ENCODE data around the gene CALR.
A peak's percentile ranks its signal among the peaks of the same experiment; 100 is the strongest.
"Not testable (repeated sequence)": the region's sequence is repeated elsewhere in the genome, so short reads cannot be mapped to it uniquely, and the experiment has no call there.

CALR gene

GRCh38 chr19:12952488-12953137 is 14.2 kb downstream of the CALR start:
- DNase-seq = peak; percentile 74

DNA sequence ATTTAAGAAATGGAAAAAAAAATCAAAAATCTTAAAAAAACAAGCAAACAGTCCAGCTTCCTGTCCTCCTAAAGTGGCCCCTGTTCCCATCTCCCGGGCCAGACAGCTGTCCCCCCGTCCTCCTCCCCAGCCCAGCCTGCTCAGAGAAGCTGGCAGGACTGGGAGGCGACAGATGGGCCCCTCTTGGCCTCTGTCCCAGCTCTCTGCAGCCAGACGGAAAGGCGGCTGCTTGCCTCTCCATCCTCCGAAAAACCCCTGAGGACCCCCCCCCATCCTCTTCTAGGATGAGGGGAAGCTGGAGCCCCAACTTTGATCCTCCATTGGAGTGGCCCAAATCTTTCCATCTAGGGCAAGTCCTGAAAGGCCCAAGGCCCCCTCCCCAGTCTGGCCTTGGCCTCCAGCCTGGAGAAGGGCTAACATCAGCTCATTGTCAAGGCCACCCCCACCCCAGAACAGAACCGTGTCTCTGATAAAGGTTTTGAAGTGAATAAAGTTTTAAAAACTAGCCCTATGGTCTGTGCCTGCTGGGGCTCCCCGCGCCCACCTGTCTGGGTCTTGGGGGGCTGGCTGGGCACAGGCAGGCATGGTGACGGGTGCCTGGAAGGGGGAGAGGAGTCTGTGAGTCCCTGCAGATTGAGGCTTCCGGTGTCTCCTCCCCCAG is 14.9 kb downstream of the CALR start:
- DNase-seq = no peak

DNA sequence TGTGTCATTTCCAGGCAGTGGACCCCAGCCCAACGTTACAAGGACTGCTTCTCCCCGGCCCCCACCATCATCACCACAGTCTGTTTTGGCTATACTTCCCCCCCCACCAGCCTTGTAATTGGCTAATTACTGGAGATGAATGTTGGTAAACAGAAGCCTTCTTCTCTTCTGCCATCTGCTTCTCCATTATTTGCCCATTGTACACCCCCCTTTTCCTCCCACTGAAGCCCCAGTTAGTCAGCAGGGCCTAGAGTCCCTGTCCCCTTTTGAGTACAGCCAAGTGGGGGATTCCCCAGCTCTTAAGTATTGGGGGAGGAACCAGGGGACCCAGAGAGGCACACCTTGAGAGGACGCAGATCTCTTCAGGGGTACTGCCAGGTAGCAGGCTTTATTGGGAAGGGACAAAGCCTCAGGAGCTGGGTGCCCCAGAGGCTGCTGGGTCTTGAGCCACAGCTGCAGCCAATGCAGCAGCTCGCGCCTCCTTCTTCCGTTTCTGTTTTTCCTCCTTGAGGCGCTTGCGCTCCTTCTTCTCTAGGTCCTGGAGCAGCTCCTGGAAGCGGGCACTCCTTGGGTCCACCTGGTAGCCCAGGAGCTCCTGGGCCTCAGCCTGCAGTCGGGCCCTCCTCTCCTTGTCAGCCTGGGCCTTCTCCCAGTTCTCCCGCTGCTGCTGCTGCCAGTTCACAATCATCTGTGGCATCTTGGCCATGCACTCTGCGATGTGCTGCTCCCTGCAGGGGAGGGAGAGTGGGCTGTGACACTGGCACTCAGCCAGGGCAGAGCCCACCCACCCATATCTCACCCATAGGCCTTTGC is 15.6 kb downstream of the CALR start:
- DNase-seq = no peak

GRCh38 chr19:12954612-12954962 is 16.2 kb downstream of the CALR start:
- DNase-seq = no peak

- not testable (repeated sequence) for DNase-seq
These were observed 17.2 kb downstream of the CALR start for GRCh38 chr19:12955575-12955974.

DNA sequence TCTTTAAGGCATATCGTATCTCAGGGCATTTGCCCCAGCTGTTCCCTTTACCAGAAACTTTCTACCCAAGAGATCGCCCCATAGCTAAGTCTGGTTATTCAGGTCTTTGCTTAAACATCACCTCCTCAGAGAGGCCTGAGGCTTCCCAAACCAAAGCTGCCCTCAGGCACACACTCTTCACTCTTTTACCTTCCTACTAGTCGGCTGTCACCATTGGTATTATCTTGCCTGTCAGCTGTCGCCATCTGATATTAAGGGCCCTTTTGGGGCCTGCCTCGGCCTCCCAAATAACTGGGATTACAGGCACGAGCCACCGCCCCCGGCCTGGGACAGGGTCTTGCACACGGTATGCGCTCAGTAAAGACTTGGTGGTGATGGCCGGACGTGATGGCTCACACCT is 17.6 kb downstream of the CALR start:
- no peak for DNase-seq

DNA sequence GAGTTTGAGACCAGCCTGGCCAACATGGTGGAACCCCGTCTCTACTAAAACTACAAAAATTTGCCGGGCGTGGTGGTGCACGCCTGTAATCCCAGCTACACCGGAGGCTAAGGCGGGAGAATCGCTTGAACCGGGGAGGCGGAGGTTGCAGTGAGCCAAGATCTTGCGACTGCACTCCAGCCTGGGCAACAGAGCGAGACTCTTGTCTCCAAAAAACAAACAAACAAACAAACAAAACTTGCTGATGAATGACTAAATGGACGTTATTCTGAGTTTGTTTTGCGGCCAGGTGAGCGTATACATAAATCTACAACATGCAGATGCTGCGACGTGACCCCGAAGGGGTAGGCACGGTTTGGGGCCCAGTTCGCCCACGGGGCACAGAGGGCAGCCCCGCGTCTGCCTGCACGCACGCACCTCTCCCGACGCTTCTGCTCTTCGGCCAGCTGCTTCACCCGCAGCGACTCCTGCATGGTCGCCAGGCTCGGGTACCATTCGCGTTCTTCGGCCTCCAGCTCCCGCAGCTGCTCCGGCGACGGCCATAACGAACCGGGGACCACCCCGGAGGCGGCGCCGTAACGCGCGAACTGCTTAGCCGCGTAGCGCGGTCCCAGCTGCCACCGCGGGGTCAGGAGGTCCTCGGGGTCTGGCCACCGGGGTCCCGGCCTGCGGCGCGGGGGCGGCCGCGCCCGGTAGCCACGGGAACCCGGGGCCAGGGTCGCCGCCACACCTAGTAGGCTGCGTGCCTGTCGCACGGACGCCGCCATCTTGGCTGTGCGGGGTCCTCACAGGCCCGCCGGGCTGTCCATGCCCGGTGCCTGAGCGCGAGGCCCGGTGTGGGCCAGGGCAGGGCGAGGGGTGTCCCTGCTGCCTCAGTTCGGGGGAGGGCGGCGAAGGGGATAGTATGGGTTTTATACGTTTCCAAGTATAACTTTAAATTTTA is 18.3 kb downstream of the CALR start, which contains the start of gene GADD45GIP1:
Gene GADD45GIP1, minus strand, starts transcription at position 778 of the 943 bp plus-strand sequence. Its CDS starts 11 bp downstream, at position 767.
- peak; percentile 78 for DNase-seq

GRCh38 chr19:12957389-12957952 is 19.1 kb downstream of the CALR start:
- DNase-seq = not testable (repeated sequence)

DNA sequence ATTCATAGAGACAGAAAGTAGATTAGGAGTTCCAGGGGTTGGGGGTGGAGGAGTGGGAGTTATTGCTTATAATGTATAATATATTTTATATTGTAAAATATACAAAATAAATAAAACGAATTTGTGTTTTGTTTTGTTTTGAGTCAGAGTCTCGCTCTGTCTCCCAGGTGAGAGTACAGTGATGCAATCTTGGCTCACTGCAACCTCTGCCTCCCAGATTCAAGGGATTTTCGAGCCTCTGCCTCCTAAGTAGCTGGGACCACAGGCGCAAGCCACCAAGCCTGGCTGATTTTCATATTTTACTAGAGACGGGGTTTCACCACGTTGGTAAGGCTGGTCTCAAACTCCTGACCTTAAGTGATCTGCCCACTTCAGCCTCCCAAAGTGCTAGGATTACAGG is 21.1 kb downstream of the CALR start:
- DNase-seq = no peak

GRCh38 chr19:12965017-12965811 is 26.8 kb downstream of the CALR start:
- DNase-seq = peak; percentile 70

- no peak for DNase-seq
These were observed 27.4 kb downstream of the CALR start for GRCh38 chr19:12965812-12966135.

DNA sequence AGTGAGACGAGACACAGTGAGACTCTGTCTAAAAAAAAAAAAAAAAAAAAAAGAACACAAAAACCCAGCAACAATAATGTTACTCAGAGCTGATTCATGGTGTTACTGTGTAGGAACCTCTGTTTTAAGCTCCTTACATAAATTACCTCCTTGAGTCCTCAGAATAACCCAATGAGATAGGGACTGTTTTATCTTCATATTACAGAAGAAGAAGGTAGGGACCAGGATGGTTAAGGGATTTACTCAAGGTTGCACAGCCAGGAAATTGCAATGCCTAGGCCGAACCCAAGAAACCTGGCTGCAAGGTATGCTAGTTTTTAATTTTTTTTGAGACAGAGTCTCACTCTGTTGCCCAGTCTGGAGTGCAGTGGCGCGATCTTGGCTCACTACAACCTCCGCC is 29.5 kb downstream of the CALR start:
- no peak for DNase-seq

DNA sequence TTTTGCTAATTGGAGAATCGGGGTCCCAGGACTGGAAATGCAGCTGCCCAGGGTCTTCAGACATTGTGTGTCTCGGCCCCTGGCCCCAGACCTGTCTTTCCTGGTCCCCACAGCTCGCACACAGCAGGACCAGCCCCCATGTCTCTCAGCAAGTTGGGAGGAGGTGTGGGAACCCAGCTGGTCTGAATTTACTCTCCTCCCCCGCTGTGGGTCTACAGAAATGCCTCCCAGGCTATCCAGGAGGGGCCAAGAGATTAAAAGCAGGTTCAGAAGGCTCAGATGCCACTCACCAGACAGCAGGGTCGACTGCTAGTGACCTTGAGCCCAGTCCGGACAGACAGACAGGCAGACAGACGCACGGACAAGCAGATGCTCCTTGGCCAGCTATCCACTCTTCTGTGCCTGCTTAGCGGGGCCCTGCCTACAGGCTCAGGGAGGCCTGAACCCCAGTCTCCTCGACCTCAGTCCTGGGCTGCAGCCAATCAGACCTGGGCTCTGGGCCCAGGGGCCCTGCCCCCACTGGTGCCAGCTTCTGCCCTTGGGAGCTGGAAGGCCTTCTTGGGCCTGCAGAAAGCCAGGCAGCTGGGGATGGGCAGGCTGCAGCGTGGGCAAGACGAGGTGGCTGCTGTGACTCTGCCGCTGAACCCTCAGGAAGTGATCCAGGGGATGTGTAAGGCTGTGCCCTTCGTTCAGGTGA is 31.0 kb downstream of the CALR start, which contains the start of gene DAND5:
Gene DAND5, plus strand, starts transcription at position 285 of the 697 bp plus-strand sequence. Its CDS starts 85 bp downstream, at position 370.
- no peak for DNase-seq

GRCh38 chr19:12970070-12970820 is 31.8 kb downstream of the CALR start:
- no peak for DNase-seq

DNA sequence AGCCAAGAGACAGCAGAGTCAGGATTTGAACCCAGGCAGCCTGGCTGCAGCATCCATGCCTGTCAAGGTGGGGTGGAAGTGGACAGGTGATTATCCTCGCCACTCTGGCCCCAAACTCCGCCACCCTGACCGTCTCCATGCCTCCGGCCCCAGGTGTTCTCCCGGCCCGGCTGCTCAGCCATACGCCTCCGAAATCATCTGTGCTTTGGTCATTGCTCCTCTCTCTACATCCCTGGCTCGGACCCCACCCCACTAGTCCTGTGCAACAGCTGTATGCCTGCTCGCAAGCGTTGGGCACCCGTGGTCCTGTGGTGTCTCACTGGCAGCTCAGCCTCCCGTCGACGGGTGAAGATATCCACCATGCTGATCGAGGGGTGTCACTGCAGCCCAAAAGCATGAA is 34.8 kb downstream of the CALR start:
- DNase-seq = no peak

GRCh38 chr19:12974301-12975220 is 36.2 kb downstream of the CALR start:
- DNase-seq = no peak

- no peak for DNase-seq
These were observed 36.9 kb downstream of the CALR start for GRCh38 chr19:12975221-12975741.

- DNase-seq = not testable (repeated sequence)
These were observed 37.7 kb downstream of the CALR start for GRCh38 chr19:12976109-12976508.

Data from fibroblast of skin of abdomen (primary cell).